Measurements from ENCODE around the gene MYG1. TPM values are rescaled to one million over a fixed set of nuclear protein-coding genes. Genes with fewer than 3 reads are reported as not detected.
A peak's percentile ranks its signal among the peaks of the same experiment; 100 is the strongest.

Gene MYG1
- total RNA-seq, 1 donor from 2014 or later = 38.5 TPM

DNA sequence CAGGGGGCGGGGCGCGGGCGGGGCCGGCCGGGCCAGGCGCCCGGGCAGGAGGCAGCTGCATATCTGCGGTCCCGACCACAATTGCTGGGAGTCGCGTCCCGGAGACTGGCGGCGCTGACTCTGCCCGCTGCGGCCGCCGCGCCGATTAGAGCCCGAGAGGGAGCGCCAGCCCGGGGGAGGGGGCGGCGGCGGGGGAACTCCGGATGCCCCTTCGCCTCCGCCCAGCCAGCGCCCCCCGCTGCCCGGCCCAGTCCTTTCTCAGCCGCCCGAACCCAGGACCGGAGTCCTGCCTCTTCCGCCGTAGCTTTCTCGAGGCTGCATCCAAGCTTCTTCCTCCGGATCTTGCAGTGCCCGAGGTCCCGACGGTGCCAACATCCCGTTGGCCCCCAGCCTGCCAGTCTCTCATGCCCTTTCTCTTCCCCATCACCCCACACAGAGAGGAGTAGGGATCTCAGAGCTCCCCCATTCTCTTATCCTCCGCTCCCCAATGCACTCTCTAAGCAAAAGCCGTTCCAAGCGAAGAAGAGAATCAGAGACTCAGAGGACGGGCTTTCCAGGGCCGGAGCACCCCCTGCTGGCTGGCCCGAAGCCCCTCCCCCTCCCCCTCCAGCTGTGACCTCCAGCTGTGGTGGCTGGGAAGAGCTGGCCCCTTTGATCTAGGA, 45.5 kb downstream of the MYG1 start:
- intact Hi-C loops (cut with DNase I) = loop anchor here (1.0 kb wide), 1 partner anchor 21 kb away; no protein-coding TSS in a partner anchor
- ATAC-seq (peak; percentile 95), DNase-seq (ENCODE audit: missing footprints) (peak; percentile 83)

DNA sequence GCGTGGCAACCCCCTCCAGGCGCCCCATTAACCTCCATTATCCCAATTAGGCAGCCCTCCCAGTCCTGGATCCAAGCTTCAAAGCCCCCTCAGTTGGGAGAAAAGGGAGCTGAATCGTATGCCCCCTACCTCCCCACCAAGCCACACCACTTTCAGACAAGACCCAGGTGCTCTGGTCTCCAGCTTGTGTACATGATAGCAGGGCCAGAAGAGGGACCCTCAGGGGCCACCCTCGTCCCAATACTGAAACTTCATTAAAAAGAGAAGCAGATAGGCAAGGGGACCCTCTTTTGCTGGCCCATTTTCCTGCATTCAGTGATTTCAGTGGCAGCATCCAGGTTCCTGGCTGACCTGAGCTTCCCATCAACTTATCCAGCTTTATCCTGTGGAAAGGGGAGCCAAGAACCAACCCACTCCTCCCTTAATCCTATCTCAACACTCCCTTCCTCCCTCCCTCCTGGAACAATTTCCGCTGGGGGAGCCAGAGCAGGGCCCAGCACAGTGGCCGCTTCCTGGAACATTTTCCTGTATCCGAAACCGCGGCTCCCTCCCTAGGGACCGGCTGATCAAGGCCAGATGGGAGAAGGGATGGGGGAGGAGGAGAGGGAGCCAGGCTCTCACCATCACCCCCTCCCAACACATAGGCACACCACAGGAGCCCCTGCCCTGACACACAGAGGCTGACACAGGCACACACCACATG, 46.1 kb downstream of the MYG1 start:
- intact Hi-C loops (cut with DNase I) = loop anchor here (1.0 kb wide), 1 partner anchor 21 kb away; no protein-coding TSS in a partner anchor
- DNase-seq (ENCODE audit: missing footprints) = peak; percentile 81

GRCh38 chr12:53346491-53346890, 47.0 kb downstream of the MYG1 start:
- intact Hi-C loops (cut with DNase I) = no loop called here
- ATAC-seq = no peak
- no peak for DNase-seq (ENCODE audit: missing footprints)

More for the DNA sequence above, 46.1 kb downstream of the MYG1 start:
- peak; percentile 44 for ATAC-seq

- intact Hi-C loops (cut with DNase I) = no loop called here
- ATAC-seq (no peak), DNase-seq (ENCODE audit: missing footprints) (no peak)
Measured at GRCh38 chr12:53347905-53348304, 48.4 kb downstream of the MYG1 start.

- intact Hi-C loops (cut with DNase I) = loop anchor here (1.0 kb wide), 2 partner anchors 69 to 156 kb away; no protein-coding TSS in a partner anchor
- DNase-seq (ENCODE audit: missing footprints) (peak; percentile 84), ATAC-seq (peak; percentile 95)
Measured at GRCh38 chr12:53352331-53353256, 53.1 kb downstream of the MYG1 start.

DNA sequence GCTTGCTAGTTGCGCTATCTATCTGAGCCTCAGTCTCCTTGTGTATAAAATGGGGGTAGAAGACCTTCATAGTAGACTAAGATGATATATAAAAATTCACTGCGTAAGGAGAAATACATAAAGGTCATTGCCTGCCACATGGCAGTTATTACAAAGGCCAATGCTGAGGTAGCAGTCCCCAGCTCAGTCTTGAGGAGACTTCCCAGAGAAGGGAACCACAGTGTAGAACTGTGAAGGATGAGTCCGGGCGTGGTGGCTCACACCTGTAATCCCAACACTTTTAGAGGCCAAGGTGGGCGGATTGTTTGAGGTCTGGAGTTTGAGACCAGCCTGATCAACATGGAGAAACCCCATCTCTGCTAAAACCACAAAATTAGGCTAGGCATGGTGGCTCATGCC, 53.8 kb downstream of the MYG1 start:
- intact Hi-C loops (cut with DNase I) = no loop called here
- no peak for ATAC-seq
- DNase-seq (ENCODE audit: missing footprints) = no peak

DNA sequence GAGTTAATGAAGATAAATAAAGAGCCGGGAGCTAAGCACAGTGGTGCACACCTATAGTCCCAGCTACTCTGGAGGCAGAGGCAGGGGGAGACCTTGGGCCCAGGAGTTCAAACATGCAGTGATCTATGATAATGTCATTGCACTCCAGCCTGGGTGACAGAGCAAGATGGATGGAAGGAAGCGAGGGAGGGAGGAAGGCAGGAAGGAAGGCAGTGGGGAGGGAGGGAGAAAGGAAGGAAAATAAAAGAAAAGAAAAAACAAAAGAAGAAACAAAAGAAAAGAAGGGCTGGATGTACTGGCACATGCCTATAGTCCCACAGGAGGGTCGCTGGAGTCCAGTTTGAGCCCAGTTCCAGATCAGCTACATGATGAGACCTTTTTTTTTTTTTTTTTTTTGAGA, 55.6 kb downstream of the MYG1 start:
- ATAC-seq = no peak
- no peak for DNase-seq (ENCODE audit: missing footprints)
- intact Hi-C loops (cut with DNase I) = no loop called here

Other genes starting within 250 kb of the MYG1 start
- 122 TPM for gene TNS2, start 249.6 kb upstream of the MYG1 start, total RNA-seq
- gene SPRYD3, start 220.3 kb upstream of the MYG1 start, total RNA-seq = 41.0 TPM
- gene IGFBP6, start 202.0 kb upstream of the MYG1 start, total RNA-seq = 54.3 TPM
- not detected for gene SOAT2, start 196.2 kb upstream of the MYG1 start, total RNA-seq
- 31.5 TPM for gene ZNF740, start 119.0 kb upstream of the MYG1 start, total RNA-seq
- 10.8 TPM for gene CSAD, start 118.8 kb upstream of the MYG1 start, total RNA-seq
- 0.76 TPM for gene ITGB7, start 92.4 kb upstream of the MYG1 start, total RNA-seq
- 18.2 TPM for gene RARG, start 67.5 kb upstream of the MYG1 start, total RNA-seq
- gene ESPL1, start 31.4 kb upstream of the MYG1 start, total RNA-seq = 0.97 TPM
- gene PFDN5, start 4.2 kb upstream of the MYG1 start, total RNA-seq = 392 TPM
- 38.5 TPM for gene AAAS, start 21.9 kb downstream of the MYG1 start, total RNA-seq
- gene SP7, start 36.7 kb downstream of the MYG1 start, total RNA-seq = not detected
- gene SP1, start 80.5 kb downstream of the MYG1 start, total RNA-seq = 31.3 TPM
- gene AMHR2, start 124.2 kb downstream of the MYG1 start, total RNA-seq = not detected
- 59.4 TPM for gene PRR13, start 142.0 kb downstream of the MYG1 start, total RNA-seq
- gene PCBP2, start 152.4 kb downstream of the MYG1 start, total RNA-seq = 494 TPM
- gene MAP3K12, start 199.8 kb downstream of the MYG1 start, total RNA-seq = 5.6 TPM
- 10.9 TPM for gene TARBP2, start 201.6 kb downstream of the MYG1 start, total RNA-seq
- not detected for gene NPFF, start 207.8 kb downstream of the MYG1 start, total RNA-seq

Measured in Right ventricle myocardium inferior (tissue), 1 donor.